ENCODE data around the gene LUC7L.
"Not testable (repeated sequence)": the region's sequence is repeated elsewhere in the genome, so short reads cannot be mapped to it uniquely, and the experiment has no call there.

LUC7L gene

DNA sequence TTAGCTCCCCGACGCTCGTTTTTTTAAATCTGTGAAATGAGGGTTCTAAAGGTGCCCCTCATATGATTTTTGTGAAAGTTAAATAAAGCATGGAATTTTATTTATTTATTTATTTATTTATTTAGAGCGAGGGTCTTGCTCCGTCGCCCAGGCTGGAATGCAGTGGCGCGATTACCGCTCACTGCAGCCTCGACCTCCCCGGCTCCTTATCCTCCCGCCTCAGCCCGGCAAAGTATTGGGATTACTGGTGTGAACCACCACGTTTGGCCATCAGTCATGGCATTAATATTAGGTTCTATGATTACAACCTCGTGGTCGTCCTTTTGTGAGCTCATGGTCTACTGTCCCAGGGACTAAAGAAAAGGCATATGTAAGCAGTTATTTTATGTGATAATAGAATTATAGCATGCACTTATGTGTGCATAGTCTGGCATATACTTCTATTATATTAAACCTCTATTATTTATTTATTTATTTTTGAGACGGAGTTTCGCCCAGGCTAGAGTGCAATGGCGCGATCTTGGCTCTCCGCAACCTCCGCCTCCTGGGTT is 557 bp upstream of the LUC7L start:
- peak overlapping the region; percentile 92 for H3K4me3 ChIP-seq (ENCODE audit: low read length)
- no peaks in the 10 kb centered on the region for H3K9me3 ChIP-seq (ENCODE audit: insufficient read depth, low read length)
- peaks cover 21% of the 10 kb centered on the region for H4K20me1 ChIP-seq (ENCODE audit: insufficient read depth, low read length)
- peaks cover 14% of the 10 kb centered on the region for H3K4me1 ChIP-seq (ENCODE audit: low read length)
- H3K36me3 ChIP-seq (replicated peaks; ENCODE audit: low read depth, low read length), result peaks cover 25% of the 10 kb centered on the region
- H3K79me2 ChIP-seq (ENCODE audit: low read length), result peaks cover 40% of the 10 kb centered on the region
- peak overlapping the region; percentile 88 for H2AFZ ChIP-seq (ENCODE audit: low read depth, low read length)
- TF ChIP-seq, protein P1, sequence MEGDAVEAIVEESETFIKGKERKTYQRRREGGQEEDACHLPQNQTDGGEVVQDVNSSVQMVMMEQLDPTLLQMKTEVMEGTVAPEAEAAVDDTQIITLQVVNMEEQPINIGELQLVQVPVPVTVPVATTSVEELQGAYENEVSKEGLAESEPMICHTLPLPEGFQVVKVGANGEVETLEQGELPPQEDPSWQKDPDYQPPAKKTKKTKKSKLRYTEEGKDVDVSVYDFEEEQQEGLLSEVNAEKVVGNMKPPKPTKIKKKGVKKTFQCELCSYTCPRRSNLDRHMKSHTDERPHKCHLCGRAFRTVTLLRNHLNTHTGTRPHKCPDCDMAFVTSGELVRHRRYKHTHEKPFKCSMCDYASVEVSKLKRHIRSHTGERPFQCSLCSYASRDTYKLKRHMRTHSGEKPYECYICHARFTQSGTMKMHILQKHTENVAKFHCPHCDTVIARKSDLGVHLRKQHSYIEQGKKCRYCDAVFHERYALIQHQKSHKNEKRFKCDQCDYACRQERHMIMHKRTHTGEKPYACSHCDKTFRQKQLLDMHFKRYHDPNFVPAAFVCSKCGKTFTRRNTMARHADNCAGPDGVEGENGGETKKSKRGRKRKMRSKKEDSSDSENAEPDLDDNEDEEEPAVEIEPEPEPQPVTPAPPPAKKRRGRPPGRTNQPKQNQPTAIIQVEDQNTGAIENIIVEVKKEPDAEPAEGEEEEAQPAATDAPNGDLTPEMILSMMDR (IDR thresholded peaks at IDR 0.05; ENCODE audit: low read depth, low read length), result no peak
- no peak for TF ChIP-seq EZH2phosphoT487 (IDR thresholded peaks at IDR 0.05; ENCODE audit: low read depth)
- peak overlapping the region; percentile 91 for H3K9ac ChIP-seq (ENCODE audit: low read length)
- H3K27ac ChIP-seq (ENCODE audit: low read length), result no peak overlapping the region
- no peaks in the 10 kb centered on the region for H3K27me3 ChIP-seq (ENCODE audit: low read depth, low read length)
- peak overlapping the region; percentile 83 for H3K4me2 ChIP-seq (ENCODE audit: low read length)

DNA sequence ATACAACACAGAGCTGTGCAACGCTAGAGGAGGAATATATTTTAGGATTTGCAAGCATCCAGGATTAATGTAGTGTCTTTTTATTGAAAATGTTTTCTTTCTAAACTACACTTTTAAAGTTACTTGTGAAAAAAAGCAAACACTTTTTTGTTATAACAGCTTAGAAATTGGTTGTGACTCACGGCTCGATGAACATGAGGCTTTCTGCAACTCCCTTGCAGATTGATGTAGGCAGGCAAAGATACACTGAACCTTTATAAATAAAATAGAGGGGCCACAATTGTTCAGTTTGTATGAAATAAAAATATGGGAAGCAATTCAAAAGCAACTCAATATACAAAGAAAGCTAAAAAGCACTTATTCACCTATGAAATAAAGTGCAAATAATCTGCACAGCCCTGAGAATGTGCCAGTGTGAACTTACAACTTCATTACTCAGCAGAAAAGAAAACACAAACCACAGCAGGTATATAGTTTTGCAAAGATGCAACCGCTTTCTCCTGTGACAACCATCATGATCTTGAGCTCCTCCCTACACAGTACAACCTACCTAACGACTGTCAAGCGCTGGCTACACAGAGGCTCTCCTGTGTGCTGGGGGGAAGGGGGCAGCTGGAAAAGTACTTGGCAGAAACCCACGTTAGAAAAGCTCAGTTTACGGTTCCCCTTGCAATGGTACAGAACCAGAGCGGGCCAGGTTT is 948 bp downstream of the LUC7L start:
- TF ChIP-seq, protein P1 (IDR thresholded peaks at IDR 0.05; ENCODE audit: low read depth, low read length), result no peak
- TF ChIP-seq EZH2phosphoT487 (IDR thresholded peaks at IDR 0.05; ENCODE audit: low read depth), result no peak

DNA sequence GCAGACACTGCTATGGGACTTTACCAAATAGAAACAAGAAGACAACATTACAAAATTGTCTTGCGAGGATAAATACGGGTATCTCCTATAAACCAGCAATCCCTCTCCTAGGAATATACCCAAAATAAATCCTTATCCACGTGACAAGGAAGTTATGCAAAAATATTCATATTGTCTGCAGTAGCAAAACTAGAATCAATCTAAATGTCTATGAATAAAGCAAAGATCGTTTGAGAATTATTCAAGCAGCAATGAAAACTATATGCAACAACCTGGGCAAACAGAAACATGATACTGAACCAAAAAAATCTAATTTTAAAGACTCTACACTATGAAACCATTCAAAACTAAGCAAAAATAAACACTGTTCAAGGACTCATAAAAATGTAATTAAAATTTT is 9.2 kb downstream of the LUC7L start:
- Histone ChIP-seq H4K20me1 (ENCODE audit: insufficient read depth, low read length) (peaks cover 5% of the 10 kb centered on the region; the same call in 1 of the 2 replicates), H3K36me3 (replicated peaks; ENCODE audit: low read depth, low read length) (peaks cover 39% of the 10 kb centered on the region), H3K9ac (ENCODE audit: low read length) (no peak overlapping the region)

More for the DNA sequence above, 948 bp downstream of the LUC7L start:
- peak overlapping the region; percentile 79 for H3K27ac ChIP-seq (ENCODE audit: low read length)
- H4K20me1 ChIP-seq (ENCODE audit: insufficient read depth, low read length), result peaks cover 21% of the 10 kb centered on the region
- H3K36me3 ChIP-seq (replicated peaks; ENCODE audit: low read depth, low read length), result peaks cover 29% of the 10 kb centered on the region
- H3K27me3 ChIP-seq (ENCODE audit: low read depth, low read length), result no peaks in the 10 kb centered on the region
- H3K4me3 ChIP-seq (ENCODE audit: low read length), result peak overlapping the region; percentile 92
- peak overlapping the region; percentile 83 for H3K4me2 ChIP-seq (ENCODE audit: low read length)
- H3K9me3 ChIP-seq (ENCODE audit: insufficient read depth, low read length), result no peaks in the 10 kb centered on the region
- peak overlapping the region; percentile 91 for H3K9ac ChIP-seq (ENCODE audit: low read length)
- H3K4me1 ChIP-seq (ENCODE audit: low read length), result peaks cover 11% of the 10 kb centered on the region
- H2AFZ ChIP-seq (ENCODE audit: low read depth, low read length), result no peak overlapping the region
- peaks cover 52% of the 10 kb centered on the region for H3K79me2 ChIP-seq (ENCODE audit: low read length)

DNA sequence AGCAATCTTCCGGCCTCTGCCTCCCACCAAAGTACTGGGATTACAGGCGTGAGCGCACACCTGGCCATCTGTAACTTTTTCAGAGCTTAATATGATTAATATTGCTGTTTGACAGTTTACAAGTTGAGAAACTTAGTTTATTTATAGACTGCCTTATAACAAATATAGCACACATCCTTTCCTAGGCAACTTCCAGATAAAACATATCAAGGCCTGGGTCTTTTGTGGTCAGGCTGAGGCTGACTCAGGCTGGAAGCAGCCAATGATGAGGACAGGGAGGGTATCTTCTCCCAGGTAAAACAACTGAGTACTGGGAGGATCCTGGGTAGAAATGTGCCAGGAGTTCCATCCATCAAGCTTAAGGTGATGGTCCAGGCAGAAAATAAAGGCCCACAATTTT is 16.2 kb downstream of the LUC7L start:
- H3K4me3 ChIP-seq (ENCODE audit: low read length), result no peak overlapping the region
- peaks cover 8% of the 10 kb centered on the region; the same call in 1 of the 2 replicates for H4K20me1 ChIP-seq (ENCODE audit: insufficient read depth, low read length)
- no peak overlapping the region for H3K9ac ChIP-seq (ENCODE audit: low read length)
- no peaks in the 10 kb centered on the region for H3K27me3 ChIP-seq (ENCODE audit: low read depth, low read length)
- H3K4me1 ChIP-seq (ENCODE audit: low read length), result peaks cover 8% of the 10 kb centered on the region
- peaks cover 43% of the 10 kb centered on the region for H3K36me3 ChIP-seq (replicated peaks; ENCODE audit: low read depth, low read length)
- no peak overlapping the region for H2AFZ ChIP-seq (ENCODE audit: low read depth, low read length)
- no peak overlapping the region for H3K27ac ChIP-seq (ENCODE audit: low read length)
- TF ChIP-seq EZH2phosphoT487 (IDR thresholded peaks at IDR 0.05; ENCODE audit: low read depth), result no peak
- TF ChIP-seq, protein P1 (IDR thresholded peaks at IDR 0.05; ENCODE audit: low read depth, low read length), result no peak
- no peaks in the 10 kb centered on the region for H3K9me3 ChIP-seq (ENCODE audit: insufficient read depth, low read length)
- peaks cover 88% of the 10 kb centered on the region for H3K79me2 ChIP-seq (ENCODE audit: low read length)
- no peak overlapping the region for H3K4me2 ChIP-seq (ENCODE audit: low read length)

More for the DNA sequence above, 9.2 kb downstream of the LUC7L start:
- H3K4me1 ChIP-seq (ENCODE audit: low read length), result peaks cover 8% of the 10 kb centered on the region
- no peak overlapping the region for H3K4me2 ChIP-seq (ENCODE audit: low read length)
- no peaks in the 10 kb centered on the region for H3K27me3 ChIP-seq (ENCODE audit: low read depth, low read length)
- H3K9me3 ChIP-seq (ENCODE audit: insufficient read depth, low read length), result no peaks in the 10 kb centered on the region
- peaks cover 85% of the 10 kb centered on the region for H3K79me2 ChIP-seq (ENCODE audit: low read length)
- TF ChIP-seq EZH2phosphoT487 (IDR thresholded peaks at IDR 0.05; ENCODE audit: low read depth), result no peak
- TF ChIP-seq, protein P1 (IDR thresholded peaks at IDR 0.05; ENCODE audit: low read depth, low read length), result no peak
- no peak overlapping the region for H3K4me3 ChIP-seq (ENCODE audit: low read length)
- no peak overlapping the region for H2AFZ ChIP-seq (ENCODE audit: low read depth, low read length)
- H3K27ac ChIP-seq (ENCODE audit: low read length), result no peak overlapping the region

DNA sequence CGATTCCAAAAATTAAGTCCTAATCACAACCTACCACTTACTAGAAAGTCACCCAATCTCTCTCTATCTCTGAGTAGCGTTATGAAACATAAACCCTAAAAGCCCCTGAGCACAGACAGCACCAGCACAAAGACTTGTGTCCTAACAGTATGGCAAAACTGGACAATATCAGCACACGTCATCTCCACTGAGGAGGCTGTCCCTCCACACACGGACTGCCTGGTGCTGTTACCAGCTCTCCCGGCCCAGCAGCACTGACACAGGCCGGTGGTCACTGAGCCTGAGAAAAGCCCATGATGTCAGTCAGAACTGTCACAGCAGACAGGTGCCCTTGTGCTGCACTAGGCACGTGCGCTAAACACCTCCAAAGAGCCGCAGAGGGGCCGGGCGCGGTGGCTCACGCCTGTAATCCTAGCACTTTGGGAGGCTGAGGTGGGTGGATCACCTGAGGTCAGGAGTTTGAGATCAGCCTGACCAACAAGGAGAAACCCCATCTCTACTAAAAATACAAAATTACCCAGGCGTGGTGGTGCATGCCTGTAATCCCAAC is 17.5 kb downstream of the LUC7L start:
- not testable (repeated sequence) for H3K27ac ChIP-seq (ENCODE audit: low read length); H2AFZ ChIP-seq (ENCODE audit: low read depth, low read length); H4K20me1 ChIP-seq (ENCODE audit: insufficient read depth, low read length); H3K4me1 ChIP-seq (ENCODE audit: low read length); H3K4me3 ChIP-seq (ENCODE audit: low read length); H3K27me3 ChIP-seq (ENCODE audit: low read depth, low read length); H3K9me3 ChIP-seq (ENCODE audit: insufficient read depth, low read length); H3K9ac ChIP-seq (ENCODE audit: low read length); H3K4me2 ChIP-seq (ENCODE audit: low read length)
- Histone ChIP-seq H3K36me3 (replicated peaks; ENCODE audit: low read depth, low read length) (peaks cover 44% of the 10 kb centered on the region), H3K79me2 (ENCODE audit: low read length) (peaks cover 79% of the 10 kb centered on the region)

DNA sequence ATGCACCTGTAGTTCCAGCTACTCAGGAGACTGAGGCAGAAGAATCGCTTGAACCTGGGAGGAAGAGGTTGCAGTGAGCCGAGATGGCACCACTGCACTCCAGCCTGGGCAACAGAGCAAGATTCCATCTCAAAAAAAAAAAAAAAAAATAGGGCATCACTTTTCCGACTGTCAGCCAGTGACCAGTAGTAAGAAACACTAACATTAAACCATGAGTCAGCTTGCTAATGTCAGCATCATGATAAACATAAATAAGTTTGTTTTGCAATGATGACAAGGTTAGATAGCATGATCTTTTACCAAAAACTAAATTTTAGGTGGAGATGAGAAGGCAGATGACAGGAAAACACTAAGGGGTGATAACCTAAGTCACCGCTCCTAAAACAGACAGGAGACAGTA is 19.9 kb downstream of the LUC7L start:
- H3K4me1 ChIP-seq (ENCODE audit: low read length); H3K27me3 ChIP-seq (ENCODE audit: low read depth, low read length); H3K27ac ChIP-seq (ENCODE audit: low read length); H3K4me3 ChIP-seq (ENCODE audit: low read length); H2AFZ ChIP-seq (ENCODE audit: low read depth, low read length); H3K4me2 ChIP-seq (ENCODE audit: low read length); H3K9me3 ChIP-seq (ENCODE audit: insufficient read depth, low read length); H3K9ac ChIP-seq (ENCODE audit: low read length); H4K20me1 ChIP-seq (ENCODE audit: insufficient read depth, low read length): not testable (repeated sequence)
- peaks cover 57% of the 10 kb centered on the region for H3K79me2 ChIP-seq (ENCODE audit: low read length)
- peaks cover 52% of the 10 kb centered on the region for H3K36me3 ChIP-seq (replicated peaks; ENCODE audit: low read depth, low read length)
